Measurements from ENCODE around the gene TMEM53. TPM values are rescaled to one million over a fixed set of nuclear protein-coding genes. Genes with fewer than 3 reads are reported as not detected.

Gene TMEM53
- total RNA-seq, 1 experiment from 2014 or later, result 3.3 TPM

- H3K4me3 ChIP-seq (ENCODE audit: low read depth, low read length, poor library complexity, severe bottlenecking), result no peak overlapping the region
- intact Hi-C loops (cut with micrococcal nuclease; ENCODE audit: unreplicated experiment), result no loop called here
- H3K36me3 ChIP-seq (ENCODE audit: insufficient read depth, low read length, poor library complexity, severe bottlenecking), result no peaks in the 10 kb centered on the region
- no peak overlapping the region for H3K27ac ChIP-seq (ENCODE audit: low read depth, low read length, poor library complexity, severe bottlenecking)
- no peaks in the 10 kb centered on the region for H3K4me1 ChIP-seq (ENCODE audit: insufficient read depth, low read length, poor library complexity, severe bottlenecking)
- ChIA-PET POLR2A (ENCODE audit: low non-redundant PET) (no interaction called here), CTCF (no interaction called here)
- no peaks in the 10 kb centered on the region for H3K27me3 ChIP-seq (replicated peaks; ENCODE audit: insufficient read depth, low read depth, low read length, poor library complexity)
- no TSS peak for BruUV-seq (replicated peaks)
- DNase-seq (ENCODE audit: low spot score), result no peak
- TF ChIP-seq EZH2 (IDR thresholded peaks at IDR 0.05; ENCODE audit: borderline replicate concordance, low read depth, low read length, poor library complexity, severe bottlenecking), result no peak
- no peak for TF ChIP-seq CTCF (conservative IDR thresholded peaks at IDR 0.05; ENCODE audit: low read depth, low read length)
- H3K9me3 ChIP-seq (ENCODE audit: low read depth, low read length, poor library complexity, severe bottlenecking), result no peaks in the 10 kb centered on the region
Measured at GRCh38 chr1:44694863-44695478, 20.7 kb upstream of the TMEM53 start.

GRCh38 chr1:44693900-44694299 is 19.6 kb upstream of the TMEM53 start:
- CTCF ChIA-PET, result no interaction called here
- DNase-seq (ENCODE audit: low spot score), result no peak
- POLR2A ChIA-PET (ENCODE audit: low non-redundant PET), result no interaction called here
- Histone ChIP-seq H3K36me3 (ENCODE audit: insufficient read depth, low read length, poor library complexity, severe bottlenecking) (no peaks in the 10 kb centered on the region), H3K27me3 (replicated peaks; ENCODE audit: insufficient read depth, low read depth, low read length, poor library complexity) (no peaks in the 10 kb centered on the region), H3K27ac (ENCODE audit: low read depth, low read length, poor library complexity, severe bottlenecking) (no peak overlapping the region), H3K4me3 (ENCODE audit: low read depth, low read length, poor library complexity, severe bottlenecking) (no peak overlapping the region), H3K4me1 (ENCODE audit: insufficient read depth, low read length, poor library complexity, severe bottlenecking) (peaks cover 4% of the 10 kb centered on the region), H3K9me3 (ENCODE audit: low read depth, low read length, poor library complexity, severe bottlenecking) (no peaks in the 10 kb centered on the region)
- TF ChIP-seq CTCF (conservative IDR thresholded peaks at IDR 0.05; ENCODE audit: low read depth, low read length), result no peak
- no peak for TF ChIP-seq EZH2 (IDR thresholded peaks at IDR 0.05; ENCODE audit: borderline replicate concordance, low read depth, low read length, poor library complexity, severe bottlenecking)
- BruUV-seq (replicated peaks), result no TSS peak
- intact Hi-C loops (cut with micrococcal nuclease; ENCODE audit: unreplicated experiment), result no loop called here

- ChIA-PET CTCF (no interaction called here), POLR2A (ENCODE audit: low non-redundant PET) (no interaction called here)
- H3K9me3 ChIP-seq (ENCODE audit: low read depth, low read length, poor library complexity, severe bottlenecking), result no peaks in the 10 kb centered on the region
- TF ChIP-seq EZH2 (IDR thresholded peaks at IDR 0.05; ENCODE audit: borderline replicate concordance, low read depth, low read length, poor library complexity, severe bottlenecking) (no peak), CTCF (conservative IDR thresholded peaks at IDR 0.05; ENCODE audit: low read depth, low read length) (no peak)
- no TSS peak for BruUV-seq (replicated peaks)
- peaks cover 4% of the 10 kb centered on the region for H3K4me1 ChIP-seq (ENCODE audit: insufficient read depth, low read length, poor library complexity, severe bottlenecking)
- no peak overlapping the region for H3K27ac ChIP-seq (ENCODE audit: low read depth, low read length, poor library complexity, severe bottlenecking)
- no peak for DNase-seq (ENCODE audit: low spot score)
- intact Hi-C loops (cut with micrococcal nuclease; ENCODE audit: unreplicated experiment), result no loop called here
- no peaks in the 10 kb centered on the region for H3K36me3 ChIP-seq (ENCODE audit: insufficient read depth, low read length, poor library complexity, severe bottlenecking)
- no peak overlapping the region for H3K4me3 ChIP-seq (ENCODE audit: low read depth, low read length, poor library complexity, severe bottlenecking)
- H3K27me3 ChIP-seq (replicated peaks; ENCODE audit: insufficient read depth, low read depth, low read length, poor library complexity), result no peaks in the 10 kb centered on the region
Measured at GRCh38 chr1:44693159-44693558, 18.9 kb upstream of the TMEM53 start.
